GM18907 (cell line): ENCODE measurements around the gene METRN.
"Not testable (repeated sequence)": the region's sequence is repeated elsewhere in the genome, so short reads cannot be mapped to it uniquely, and the experiment has no call there.

ENCODE experiments used
- ATAC-seq: cut with Tn5 transposase; IDR thresholded peaks from one replicate; pipeline ENCODE4 v1.9.1; 2021; ENCODE audit warnings: mild to moderate bottlenecking, moderate library complexity; ENCODE audit not compliant: unreplicated experiment

The METRN gene

GRCh38 chr16:691242-691641 is 23.7 kb upstream of the METRN start:
- ATAC-seq: not testable (repeated sequence)

- ATAC-seq: no peak
Observed at GRCh38 chr16:692356-693108, 22.4 kb upstream of the METRN start.

DNA sequence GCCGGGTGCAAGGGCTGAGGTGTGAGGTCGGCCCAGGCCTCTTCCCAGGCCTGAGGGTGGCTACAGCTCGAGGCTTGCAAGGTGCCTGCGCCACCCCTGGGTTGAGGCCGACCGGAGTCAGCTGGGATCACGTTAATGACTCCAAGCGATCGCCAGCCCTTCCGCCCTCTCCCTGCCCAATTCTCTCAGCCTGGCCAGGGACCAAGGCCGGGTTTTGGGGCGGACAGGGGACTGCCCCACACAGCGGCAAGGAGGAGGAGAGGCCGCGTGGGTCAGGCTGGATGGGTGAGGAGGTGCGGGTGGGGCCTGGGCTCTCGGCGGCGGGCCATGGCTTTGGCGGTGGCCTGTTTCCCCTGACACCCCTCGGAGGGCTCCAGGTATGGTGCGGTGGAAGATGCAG is 21.6 kb upstream of the METRN start:
- no peak for ATAC-seq

GRCh38 chr16:693766-694165 is 21.2 kb upstream of the METRN start:
- no peak for ATAC-seq

DNA sequence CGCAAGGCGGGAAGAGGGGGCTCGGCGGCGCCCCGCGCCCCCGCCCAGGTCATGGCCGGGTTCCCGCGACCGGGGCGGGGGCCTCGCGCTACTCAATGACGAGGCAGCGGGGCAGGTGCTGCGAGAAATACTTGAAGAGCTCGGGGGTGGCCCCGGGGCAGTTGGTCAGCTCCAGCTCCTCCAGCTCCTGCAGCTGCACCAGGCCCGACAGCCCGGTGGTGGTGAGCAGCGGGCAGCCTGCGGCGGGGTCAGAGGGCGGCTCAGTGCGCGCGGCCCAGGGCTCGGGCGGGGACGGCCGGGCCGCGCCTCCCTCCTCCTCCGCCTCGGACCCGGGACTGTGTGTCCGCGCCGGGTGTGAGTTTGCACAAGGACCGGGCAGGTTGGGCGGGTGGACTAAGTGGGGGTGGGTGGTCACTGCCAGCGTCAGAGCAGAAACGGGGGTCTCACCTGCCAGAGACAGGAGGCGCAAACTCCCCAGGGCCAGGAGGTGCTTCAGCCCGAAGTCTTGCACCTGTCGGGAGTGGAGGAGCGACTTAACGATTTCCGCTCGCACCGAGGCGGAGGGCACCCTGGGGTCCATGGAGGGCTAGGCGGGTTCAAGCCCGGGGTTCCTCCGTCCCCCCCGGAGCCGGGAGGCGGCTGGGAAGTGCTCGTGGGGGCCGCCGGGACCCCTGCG is 20.6 kb upstream of the METRN start:
- no peak for ATAC-seq

DNA sequence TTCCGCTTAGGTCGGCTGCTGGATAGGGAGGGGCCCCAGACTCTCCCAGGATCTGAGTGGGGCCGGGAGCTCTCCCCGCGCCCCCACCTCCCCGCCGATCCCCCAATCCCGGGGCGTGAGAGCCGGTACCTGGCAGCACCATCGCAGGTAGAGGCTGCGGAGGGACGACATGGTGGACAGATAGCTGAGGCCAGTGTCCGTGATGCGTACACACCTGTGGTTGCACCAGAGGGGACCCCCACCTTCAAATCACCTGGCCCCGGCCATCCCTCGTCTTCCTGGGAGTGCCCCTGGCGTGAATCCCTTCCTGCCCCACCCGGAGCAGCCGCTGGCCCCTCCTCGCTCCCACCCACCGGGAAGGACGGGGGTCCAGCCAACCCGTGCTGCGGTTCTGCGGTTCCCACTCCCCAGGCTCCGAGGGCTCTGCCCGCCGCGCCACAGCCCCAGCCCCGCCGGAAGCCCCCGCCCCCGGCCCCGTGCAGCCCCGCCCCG is 20.0 kb upstream of the METRN start:
- ATAC-seq: no peak

- no peak for ATAC-seq
Observed at GRCh38 chr16:695355-696089, 19.4 kb upstream of the METRN start.

- no peak for ATAC-seq
Observed at GRCh38 chr16:698911-699671, 15.8 kb upstream of the METRN start.

GRCh38 chr16:700684-701584 is 14.0 kb upstream of the METRN start:
- no peak for ATAC-seq

DNA sequence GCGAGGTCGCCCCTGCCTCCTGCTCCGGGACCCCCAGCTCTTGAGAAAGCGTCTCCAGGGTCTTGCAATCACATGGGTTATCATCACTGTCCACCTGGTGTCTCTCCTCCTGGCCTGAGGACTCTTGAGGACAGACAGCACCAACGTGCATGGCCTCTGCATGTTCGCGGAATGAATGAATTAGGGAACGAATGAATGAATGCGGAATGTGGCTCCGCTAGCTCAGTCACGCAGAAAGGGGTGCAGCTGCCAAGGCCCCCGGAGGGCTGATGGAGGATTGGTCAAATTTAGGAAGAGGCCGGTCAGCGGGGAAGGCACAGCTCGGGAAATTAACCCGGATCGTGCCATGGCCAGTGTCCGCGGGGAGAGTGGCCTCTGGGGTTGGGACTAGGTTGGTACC is 12.6 kb upstream of the METRN start:
- ATAC-seq: no peak

- no peak for ATAC-seq
Observed at GRCh38 chr16:703406-703805, 11.5 kb upstream of the METRN start.

DNA sequence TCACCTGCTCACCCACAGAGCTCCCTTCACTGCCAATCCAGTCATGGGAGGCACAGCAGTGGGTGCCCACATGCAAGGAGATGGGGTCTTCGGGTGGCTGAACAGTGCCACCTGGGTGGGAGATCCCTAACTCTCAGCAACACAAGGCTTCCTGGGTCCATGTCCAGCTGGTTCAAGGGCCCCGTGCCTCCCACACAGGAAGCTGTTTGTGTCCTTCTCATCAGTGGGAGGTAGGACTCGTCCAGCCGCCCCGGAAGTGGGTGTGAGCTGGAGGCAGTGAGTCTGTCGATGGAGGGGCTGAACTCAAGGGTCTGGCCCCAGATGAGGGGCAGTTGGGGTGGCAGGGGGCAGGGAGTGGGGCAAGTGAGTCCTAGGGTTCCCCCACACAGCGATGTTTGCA is 10.9 kb upstream of the METRN start:
- ATAC-seq: no peak

DNA sequence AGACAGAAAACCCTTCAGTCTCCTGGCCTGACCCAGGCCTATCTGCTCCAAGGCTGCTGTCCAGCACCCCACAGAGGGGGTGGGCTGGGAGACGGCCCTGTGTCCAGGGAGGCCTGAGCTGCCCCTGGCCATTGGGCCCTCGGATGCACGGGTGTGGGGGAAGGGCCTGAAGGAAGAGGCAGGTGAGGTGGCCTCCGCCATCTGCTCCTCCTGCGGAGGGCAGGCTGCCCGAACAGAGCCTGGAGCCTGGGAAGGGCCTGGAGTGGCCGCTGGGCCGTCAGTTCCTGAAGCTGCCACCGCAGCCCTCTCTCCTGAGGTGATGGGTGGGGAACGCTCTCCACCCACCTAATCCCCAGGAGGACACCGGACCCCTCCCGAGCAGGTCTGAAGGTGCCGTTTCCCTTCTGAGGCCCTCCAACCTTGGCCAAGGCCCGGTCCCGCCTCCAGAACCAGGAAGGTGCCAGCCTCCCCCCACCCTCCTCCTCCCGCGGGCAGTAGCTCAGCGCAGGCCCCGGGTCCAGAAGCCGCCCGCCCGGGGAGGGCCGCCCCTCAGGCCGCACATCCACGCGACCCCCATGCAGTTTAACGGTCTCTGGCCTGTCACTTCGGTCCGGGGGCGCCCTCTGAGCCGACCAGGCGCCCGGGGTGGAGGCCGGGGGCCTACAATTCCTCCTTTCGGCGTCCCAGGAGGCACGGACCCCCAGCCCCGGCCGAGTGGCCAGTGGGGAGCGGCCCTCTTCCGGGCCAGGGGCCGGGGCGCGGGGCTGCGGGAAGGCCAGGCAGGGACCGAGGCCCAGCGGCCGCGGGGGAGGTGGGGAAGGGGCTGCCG is 10.2 kb upstream of the METRN start:
- ATAC-seq: no peak

GRCh38 chr16:705431-706188 is 9.3 kb upstream of the METRN start, which contains the start of gene FBXL16:
TSS of gene FBXL16 (minus strand) at chr16:705801. CDS start at chr16:697405, 8,396 bp downstream.
- ATAC-seq: no peak

- ATAC-seq: no peak
Observed at GRCh38 chr16:706189-707061, 8.5 kb upstream of the METRN start.

DNA sequence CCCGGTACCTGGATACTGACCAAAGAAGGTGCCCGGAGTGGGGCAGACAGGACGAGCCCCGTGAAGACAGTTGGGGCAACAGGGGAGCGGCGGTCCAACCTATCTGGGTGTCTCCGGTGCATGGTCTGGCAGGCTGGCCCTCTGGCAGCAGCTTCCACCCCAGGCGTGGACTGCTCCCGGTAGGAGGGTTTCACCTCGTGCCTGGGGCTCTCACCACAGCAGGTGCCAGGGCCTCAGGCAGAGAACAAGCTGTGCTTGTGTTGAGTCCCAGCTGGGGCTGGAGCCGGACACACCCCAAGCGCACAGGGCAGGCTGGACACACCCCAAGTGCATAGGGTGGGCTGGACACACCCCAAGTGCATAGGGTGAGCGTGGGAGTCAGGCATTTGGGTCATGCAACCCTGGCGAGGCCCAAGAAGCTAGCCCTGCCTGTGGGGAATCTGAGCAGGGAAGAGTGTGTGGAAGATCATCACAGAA is 7.8 kb upstream of the METRN start:
- no peak for ATAC-seq

- no peak for ATAC-seq
Observed at GRCh38 chr16:708019-708418, 6.9 kb upstream of the METRN start.
